A673 (cell line): Measurements from ENCODE around the gene SLC44A2. TPM values are rescaled to one million over a fixed set of nuclear protein-coding genes. Genes with fewer than 3 reads are reported as not detected.
A peak's percentile ranks its signal among the peaks of the same experiment; 100 is the strongest.

Source experiments
- BruUV-seq: library from RNA; stranded (reverse); fragments of 400-500 nt; replicated peaks from 2 replicates; lab custom pipeline; 2021; lab: Mats Ljungman, UMichigan
- CTCF ChIA-PET: fragments of 300-600 bp; sonication (Branson Sonifier 250); formaldehyde crosslinking; loops from one replicate; lab custom pipeline; 2022; ENCODE audit warnings: antibody characterized with exemption; lab: Charles Lee
- POLR2A ChIA-PET: fragments of 300-600 bp; sonication (Branson Sonifier 250); formaldehyde crosslinking; loops from one replicate; lab custom pipeline; 2022; ENCODE audit warnings: antibody characterized with exemption; ENCODE audit not compliant: low non-redundant PET; lab: Charles Lee
- DNase-seq: peaks from one replicate; pipeline ENCODE4 v3.0.0-alpha.2; 2015; ENCODE audit warnings: low spot score
- H3K27ac ChIP-seq: fragments of 200-600 bp; sonication (generic); 2 replicates; pipeline ENCODE4 v1.5.1; 2016; ENCODE audit warnings: mixed run types, low read depth, mild to moderate bottlenecking, mixed read lengths, antibody characterized with exemption, low read length; ENCODE audit not compliant: poor library complexity, severe bottlenecking
- H3K27me3 ChIP-seq: fragments of 200-600 bp; sonication (generic); replicated peaks from 2 replicates; pipeline ENCODE4 v1.6.1; 2017; ENCODE audit warnings: mixed run types, low read depth, mild to moderate bottlenecking, mixed read lengths, antibody characterized with exemption, low read length; ENCODE audit not compliant: insufficient read depth, poor library complexity
- H3K36me3 ChIP-seq: fragments of 200-600 bp; sonication (generic); 2 replicates; pipeline ENCODE4 v1.6.1; 2016; ENCODE audit warnings: mixed run types, mild to moderate bottlenecking, mixed read lengths, antibody characterized with exemption, low read length; ENCODE audit not compliant: insufficient read depth, poor library complexity, severe bottlenecking
- H3K4me1 ChIP-seq: fragments of 200-600 bp; sonication (generic); 2 replicates; pipeline ENCODE4 v1.6.1; 2017; ENCODE audit warnings: mixed run types, mild to moderate bottlenecking, mixed read lengths, antibody characterized with exemption, low read length; ENCODE audit not compliant: insufficient read depth, poor library complexity, severe bottlenecking
- H3K4me3 ChIP-seq: fragments of 200-600 bp; sonication (generic); 2 replicates; pipeline ENCODE4 v1.5.1; 2016; ENCODE audit warnings: low read depth, mixed run types, mild to moderate bottlenecking, mixed read lengths, low read length; ENCODE audit not compliant: poor library complexity, severe bottlenecking
- H3K9me3 ChIP-seq: fragments of 200-600 bp; sonication (generic); 2 replicates; pipeline ENCODE4 v1.6.1; 2016; ENCODE audit warnings: mixed run types, low read depth, mild to moderate bottlenecking, mixed read lengths, antibody characterized with exemption, low read length; ENCODE audit not compliant: poor library complexity, severe bottlenecking
- EZH2 ChIP-seq: fragments of 200-600 bp; sonication (generic); IDR thresholded peaks from 2 replicates; pipeline ENCODE4 v1.6.1; 2017; ENCODE audit warnings: borderline replicate concordance, low read depth, mild to moderate bottlenecking, mixed read lengths, antibody characterized with exemption, low read length; ENCODE audit not compliant: poor library complexity, severe bottlenecking
- intact Hi-C: fragments of 100-400 bp; cut with micrococcal nuclease; formaldehyde crosslinking; loops from one replicate; pipeline ENCODE4 v1.10.0; 2022; ENCODE audit not compliant: unreplicated experiment
- total RNA-seq: library from RNA; stranded (reverse); gene quantifications from 2 replicates; pipeline ENCODE4 v1.2.3, GENCODE V29; 2021
- TF ChIP-seq, protein P1 (sequence below): fragments of 300-800, 200-600 bp; sonication (generic); conservative IDR thresholded peaks from 2 replicates; pipeline ENCODE4 v1.5.1; 2017; ENCODE audit warnings: low read depth, mild to moderate bottlenecking, antibody characterized with exemption, low read length, moderate library complexity, mixed read lengths

The SLC44A2 gene
- total RNA-seq, 1 experiment from 2014 or later = 35.4 TPM

DNA sequence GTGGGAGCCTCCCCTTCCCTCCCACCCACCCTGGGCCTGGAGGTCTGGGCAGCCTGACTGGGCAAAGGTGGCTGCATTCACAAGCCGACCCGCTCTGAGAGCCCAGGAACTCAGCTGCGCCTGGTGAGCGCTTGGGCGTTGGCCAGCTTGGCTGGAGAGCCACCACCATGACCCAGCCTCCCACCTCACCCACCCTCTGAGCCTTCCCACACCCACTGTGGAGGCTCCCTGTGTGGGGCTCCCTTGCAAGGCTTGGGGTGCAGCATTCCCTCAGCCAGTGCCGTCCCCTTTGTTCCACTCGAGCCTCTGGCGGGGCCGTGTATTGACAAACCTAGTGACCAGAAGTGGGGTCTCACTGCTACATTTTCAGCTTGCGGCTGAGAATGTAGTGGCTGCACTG, 60.8 kb downstream of the SLC44A2 start:
- Histone ChIP-seq H3K9me3 (no peaks in the 10 kb centered on the region), H3K27me3 (no peaks in the 10 kb centered on the region), H3K36me3 (peaks cover 100% of the 10 kb centered on the region), H3K4me1 (no peaks in the 10 kb centered on the region), H3K27ac (no peak overlapping the region), H3K4me3 (no peak overlapping the region)
- BruUV-seq = no TSS peak
- no peak for TF ChIP-seq EZH2
- TF ChIP-seq, protein P1, sequence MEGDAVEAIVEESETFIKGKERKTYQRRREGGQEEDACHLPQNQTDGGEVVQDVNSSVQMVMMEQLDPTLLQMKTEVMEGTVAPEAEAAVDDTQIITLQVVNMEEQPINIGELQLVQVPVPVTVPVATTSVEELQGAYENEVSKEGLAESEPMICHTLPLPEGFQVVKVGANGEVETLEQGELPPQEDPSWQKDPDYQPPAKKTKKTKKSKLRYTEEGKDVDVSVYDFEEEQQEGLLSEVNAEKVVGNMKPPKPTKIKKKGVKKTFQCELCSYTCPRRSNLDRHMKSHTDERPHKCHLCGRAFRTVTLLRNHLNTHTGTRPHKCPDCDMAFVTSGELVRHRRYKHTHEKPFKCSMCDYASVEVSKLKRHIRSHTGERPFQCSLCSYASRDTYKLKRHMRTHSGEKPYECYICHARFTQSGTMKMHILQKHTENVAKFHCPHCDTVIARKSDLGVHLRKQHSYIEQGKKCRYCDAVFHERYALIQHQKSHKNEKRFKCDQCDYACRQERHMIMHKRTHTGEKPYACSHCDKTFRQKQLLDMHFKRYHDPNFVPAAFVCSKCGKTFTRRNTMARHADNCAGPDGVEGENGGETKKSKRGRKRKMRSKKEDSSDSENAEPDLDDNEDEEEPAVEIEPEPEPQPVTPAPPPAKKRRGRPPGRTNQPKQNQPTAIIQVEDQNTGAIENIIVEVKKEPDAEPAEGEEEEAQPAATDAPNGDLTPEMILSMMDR = no peak
- ChIA-PET CTCF (no interaction called here), POLR2A (no interaction called here)
- DNase-seq = no peak
- intact Hi-C loops = no loop called here

DNA sequence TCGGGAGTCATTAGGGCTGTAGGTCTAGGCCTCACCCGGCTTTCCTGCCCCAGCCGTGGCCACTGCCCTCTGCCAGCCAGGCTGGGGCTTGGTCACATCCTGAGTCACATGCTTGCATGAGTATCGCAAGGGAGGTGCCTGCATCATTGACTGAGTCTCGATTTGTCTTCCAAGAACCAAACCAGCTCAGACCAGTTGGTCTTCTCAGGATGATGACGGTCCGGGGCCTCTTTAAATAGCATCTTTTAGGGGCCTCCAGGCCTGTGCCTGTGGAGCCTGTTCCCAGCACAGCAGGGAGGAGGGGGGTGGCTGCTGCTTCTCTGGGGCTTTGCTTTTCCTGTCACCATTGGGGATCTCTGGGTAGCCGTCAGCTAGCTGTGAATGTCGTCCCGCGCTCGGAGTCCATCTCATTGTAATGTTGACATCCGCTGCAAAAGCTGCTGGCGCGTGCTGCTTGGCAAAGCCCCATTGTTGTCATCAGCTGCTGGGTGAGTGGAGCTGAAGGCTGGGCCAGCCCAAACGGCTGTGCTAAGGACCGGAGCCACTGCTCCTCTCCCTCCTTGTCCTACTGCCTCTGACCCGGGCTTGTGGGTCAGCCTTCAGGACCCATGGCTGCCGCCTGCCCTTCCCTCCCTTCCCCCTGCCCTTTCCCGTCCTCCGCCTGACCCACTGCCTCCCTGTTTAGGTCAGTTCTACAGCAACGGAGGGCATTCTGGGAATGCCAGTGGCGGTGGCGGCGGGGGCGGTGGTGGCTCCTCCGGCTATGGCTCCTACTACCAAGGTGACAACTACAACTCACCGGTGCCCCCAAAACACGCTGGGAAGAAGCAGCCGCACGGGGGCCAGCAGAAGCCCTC, 61.5 kb downstream of the SLC44A2 start:
- DNase-seq = peak; percentile 18
- intact Hi-C loops = no loop called here
- H3K4me3 ChIP-seq = no peak overlapping the region
- no peak for TF ChIP-seq EZH2
- TF ChIP-seq, protein P1 = no peak
- H3K9me3 ChIP-seq = no peaks in the 10 kb centered on the region
- no peak overlapping the region for H3K27ac ChIP-seq
- CTCF ChIA-PET = no interaction called here
- H3K4me1 ChIP-seq = no peaks in the 10 kb centered on the region
- H3K36me3 ChIP-seq = peaks cover 100% of the 10 kb centered on the region
- POLR2A ChIA-PET = interaction anchor here (0.5 kb wide), 1 partner anchor 60 kb away, joined by 6 read pairs; no protein-coding TSS in a partner anchor
- BruUV-seq = no TSS peak
- H3K27me3 ChIP-seq = no peaks in the 10 kb centered on the region

DNA sequence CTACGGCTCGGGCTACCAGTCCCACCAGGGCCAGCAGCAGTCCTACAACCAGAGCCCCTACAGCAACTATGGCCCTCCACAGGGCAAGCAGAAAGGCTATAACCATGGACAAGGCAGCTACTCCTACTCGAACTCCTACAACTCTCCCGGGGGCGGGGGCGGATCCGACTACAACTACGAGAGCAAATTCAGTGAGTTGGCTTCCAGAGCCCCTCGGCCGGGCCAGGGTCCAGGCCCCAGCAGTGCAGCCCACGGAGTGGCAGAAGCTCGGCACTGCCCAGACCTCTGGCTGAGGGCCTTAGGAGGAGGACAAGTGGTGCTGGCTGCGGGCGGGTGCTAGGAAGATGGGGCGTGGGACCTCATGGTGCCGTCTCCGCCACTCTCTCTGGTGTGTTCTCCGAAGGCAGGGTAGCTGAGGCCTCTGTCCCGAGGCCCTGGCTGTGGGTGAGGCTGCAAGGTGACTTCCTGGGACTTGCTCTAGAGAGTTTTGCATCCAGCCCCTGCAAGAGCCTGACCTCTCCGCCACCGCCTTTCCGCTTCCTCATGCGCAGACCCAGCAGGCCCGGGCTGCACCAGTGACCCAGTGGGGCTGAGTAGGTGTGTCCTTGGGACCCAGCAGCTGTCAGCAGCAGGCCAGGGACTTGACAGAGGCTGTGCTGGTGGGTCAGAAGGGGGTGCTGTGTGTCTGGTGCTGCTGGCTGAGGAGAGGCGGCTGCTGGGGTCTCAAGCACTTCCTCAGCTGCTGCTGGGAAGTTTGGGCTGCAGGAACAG, 62.4 kb downstream of the SLC44A2 start:
- ChIA-PET CTCF (no interaction called here), POLR2A (interaction anchor here (0.5 kb wide), 1 partner anchor 61 kb away, joined by 6 read pairs; no protein-coding TSS in a partner anchor)
- H3K4me1 ChIP-seq = no peaks in the 10 kb centered on the region
- no peaks in the 10 kb centered on the region for H3K27me3 ChIP-seq
- no peaks in the 10 kb centered on the region for H3K9me3 ChIP-seq
- intact Hi-C loops = no loop called here
- no TSS peak for BruUV-seq
- H3K36me3 ChIP-seq = peaks cover 100% of the 10 kb centered on the region
- DNase-seq = no peak
- peak overlapping the region; percentile 42 for H3K27ac ChIP-seq
- no peak overlapping the region for H3K4me3 ChIP-seq
- TF ChIP-seq, protein P1 = no peak
- TF ChIP-seq EZH2 = no peak
